ENCODE measurements around the gene ARSB.

The ARSB gene

DNA sequence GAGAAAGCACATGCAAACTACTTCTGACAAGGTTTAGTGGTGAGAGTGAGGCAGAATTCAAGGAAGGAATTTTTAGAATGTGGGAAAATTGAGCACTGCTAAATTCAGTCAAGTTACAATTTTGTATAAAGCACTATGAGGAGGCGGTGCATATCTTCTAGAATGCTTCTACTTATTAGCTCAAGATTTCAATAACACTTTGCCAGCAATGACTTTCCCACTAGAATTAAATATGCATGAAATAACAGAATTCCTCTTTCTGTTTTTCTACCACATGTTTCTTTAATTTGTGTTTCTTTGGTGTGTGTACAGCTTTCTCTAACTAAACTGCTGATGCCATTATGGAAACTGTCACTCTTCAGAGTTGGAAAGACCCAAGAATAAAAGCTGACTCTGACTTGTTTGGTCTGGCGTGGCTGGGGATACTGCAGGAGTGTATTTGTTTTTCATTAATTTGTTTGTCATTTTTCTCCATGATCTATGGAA, 163.5 kb downstream of the ARSB start:
- Histone ChIP-seq H2AFZ (ENCODE audit: low read depth, low read length) (no peak overlapping the region), H3K4me3 (ENCODE audit: low read length) (no peak overlapping the region), H3K9ac (ENCODE audit: low read length) (no peak overlapping the region), H3K27ac (ENCODE audit: low read length) (no peak overlapping the region), H4K20me1 (ENCODE audit: insufficient read depth, low read length) (no peaks in the 10 kb centered on the region), H3K9me3 (ENCODE audit: insufficient read depth, low read length) (no peaks in the 10 kb centered on the region), H3K4me1 (ENCODE audit: low read length) (peaks cover 5% of the 10 kb centered on the region), H3K79me2 (ENCODE audit: low read length) (no peaks in the 10 kb centered on the region), H3K36me3 (replicated peaks; ENCODE audit: low read depth, low read length) (no peaks in the 10 kb centered on the region), H3K27me3 (ENCODE audit: low read depth, low read length) (no peaks in the 10 kb centered on the region), H3K4me2 (ENCODE audit: low read length) (no peak overlapping the region)
- no peak for TF ChIP-seq EZH2phosphoT487 (IDR thresholded peaks at IDR 0.05; ENCODE audit: low read depth)
- TF ChIP-seq, protein P1, sequence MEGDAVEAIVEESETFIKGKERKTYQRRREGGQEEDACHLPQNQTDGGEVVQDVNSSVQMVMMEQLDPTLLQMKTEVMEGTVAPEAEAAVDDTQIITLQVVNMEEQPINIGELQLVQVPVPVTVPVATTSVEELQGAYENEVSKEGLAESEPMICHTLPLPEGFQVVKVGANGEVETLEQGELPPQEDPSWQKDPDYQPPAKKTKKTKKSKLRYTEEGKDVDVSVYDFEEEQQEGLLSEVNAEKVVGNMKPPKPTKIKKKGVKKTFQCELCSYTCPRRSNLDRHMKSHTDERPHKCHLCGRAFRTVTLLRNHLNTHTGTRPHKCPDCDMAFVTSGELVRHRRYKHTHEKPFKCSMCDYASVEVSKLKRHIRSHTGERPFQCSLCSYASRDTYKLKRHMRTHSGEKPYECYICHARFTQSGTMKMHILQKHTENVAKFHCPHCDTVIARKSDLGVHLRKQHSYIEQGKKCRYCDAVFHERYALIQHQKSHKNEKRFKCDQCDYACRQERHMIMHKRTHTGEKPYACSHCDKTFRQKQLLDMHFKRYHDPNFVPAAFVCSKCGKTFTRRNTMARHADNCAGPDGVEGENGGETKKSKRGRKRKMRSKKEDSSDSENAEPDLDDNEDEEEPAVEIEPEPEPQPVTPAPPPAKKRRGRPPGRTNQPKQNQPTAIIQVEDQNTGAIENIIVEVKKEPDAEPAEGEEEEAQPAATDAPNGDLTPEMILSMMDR (IDR thresholded peaks at IDR 0.05; ENCODE audit: low read depth, low read length), result no peak

DNA sequence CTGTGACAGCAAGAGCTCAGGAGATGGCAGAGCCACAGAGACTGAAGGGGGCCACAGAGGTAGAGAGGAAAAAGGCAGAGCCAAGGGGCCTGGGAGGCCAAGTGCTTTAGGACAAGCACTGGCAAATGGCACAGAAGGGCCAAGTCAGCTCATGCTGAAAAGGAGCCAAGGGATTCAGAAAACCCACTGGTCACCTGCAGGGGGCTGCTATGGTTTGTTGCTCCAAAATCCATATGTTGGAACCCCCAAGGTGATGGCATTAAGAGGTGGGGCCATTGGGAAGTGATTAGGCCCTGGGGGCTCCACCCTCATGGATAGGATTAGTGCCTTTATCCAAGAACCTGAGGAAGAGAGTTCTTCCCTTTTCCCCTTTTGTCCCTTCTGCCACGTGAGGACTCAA, 165.4 kb downstream of the ARSB start:
- no peaks in the 10 kb centered on the region for H3K9me3 ChIP-seq (ENCODE audit: insufficient read depth, low read length)
- H3K36me3 ChIP-seq (replicated peaks; ENCODE audit: low read depth, low read length), result no peaks in the 10 kb centered on the region
- no peak overlapping the region for H3K4me2 ChIP-seq (ENCODE audit: low read length)
- no peak for TF ChIP-seq EZH2phosphoT487 (IDR thresholded peaks at IDR 0.05; ENCODE audit: low read depth)
- TF ChIP-seq, protein P1 (IDR thresholded peaks at IDR 0.05; ENCODE audit: low read depth, low read length), result no peak
- no peaks in the 10 kb centered on the region for H4K20me1 ChIP-seq (ENCODE audit: insufficient read depth, low read length)
- no peak overlapping the region for H2AFZ ChIP-seq (ENCODE audit: low read depth, low read length)
- H3K9ac ChIP-seq (ENCODE audit: low read length), result no peak overlapping the region
- H3K4me3 ChIP-seq (ENCODE audit: low read length), result no peak overlapping the region
- no peaks in the 10 kb centered on the region for H3K27me3 ChIP-seq (ENCODE audit: low read depth, low read length)
- no peak overlapping the region for H3K27ac ChIP-seq (ENCODE audit: low read length)
- no peaks in the 10 kb centered on the region for H3K4me1 ChIP-seq (ENCODE audit: low read length)
- H3K79me2 ChIP-seq (ENCODE audit: low read length), result no peaks in the 10 kb centered on the region

DNA sequence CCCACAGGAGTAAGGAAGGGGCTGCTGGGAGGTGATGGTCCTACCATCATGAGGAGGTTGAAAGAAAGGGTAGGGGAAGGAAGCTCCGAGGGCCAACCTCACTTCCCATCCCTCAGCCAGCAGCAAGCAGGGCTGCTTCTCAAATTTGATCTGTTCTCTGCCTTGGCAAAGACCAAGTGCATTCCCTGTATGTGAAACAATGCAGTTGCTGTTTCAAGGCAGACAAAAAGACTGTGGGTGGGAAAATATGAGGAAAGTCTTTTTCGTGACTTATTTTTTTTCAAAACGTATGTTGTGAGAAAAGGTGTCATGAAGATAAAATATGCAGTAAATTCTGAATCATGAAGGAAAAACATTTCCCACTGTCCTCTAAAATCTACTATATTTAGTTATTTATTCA, 165.9 kb downstream of the ARSB start:
- TF ChIP-seq, protein P1 (IDR thresholded peaks at IDR 0.05; ENCODE audit: low read depth, low read length), result no peak
- no peak for TF ChIP-seq EZH2phosphoT487 (IDR thresholded peaks at IDR 0.05; ENCODE audit: low read depth)
- H3K36me3 ChIP-seq (replicated peaks; ENCODE audit: low read depth, low read length), result no peaks in the 10 kb centered on the region
- H3K27ac ChIP-seq (ENCODE audit: low read length), result no peak overlapping the region
- no peak overlapping the region for H3K4me2 ChIP-seq (ENCODE audit: low read length)
- no peak overlapping the region for H3K9ac ChIP-seq (ENCODE audit: low read length)
- no peak overlapping the region for H2AFZ ChIP-seq (ENCODE audit: low read depth, low read length)
- no peaks in the 10 kb centered on the region for H4K20me1 ChIP-seq (ENCODE audit: insufficient read depth, low read length)
- H3K79me2 ChIP-seq (ENCODE audit: low read length), result no peaks in the 10 kb centered on the region
- no peak overlapping the region for H3K4me3 ChIP-seq (ENCODE audit: low read length)
- H3K27me3 ChIP-seq (ENCODE audit: low read depth, low read length), result no peaks in the 10 kb centered on the region
- H3K9me3 ChIP-seq (ENCODE audit: insufficient read depth, low read length), result no peaks in the 10 kb centered on the region
- no peaks in the 10 kb centered on the region for H3K4me1 ChIP-seq (ENCODE audit: low read length)

DNA sequence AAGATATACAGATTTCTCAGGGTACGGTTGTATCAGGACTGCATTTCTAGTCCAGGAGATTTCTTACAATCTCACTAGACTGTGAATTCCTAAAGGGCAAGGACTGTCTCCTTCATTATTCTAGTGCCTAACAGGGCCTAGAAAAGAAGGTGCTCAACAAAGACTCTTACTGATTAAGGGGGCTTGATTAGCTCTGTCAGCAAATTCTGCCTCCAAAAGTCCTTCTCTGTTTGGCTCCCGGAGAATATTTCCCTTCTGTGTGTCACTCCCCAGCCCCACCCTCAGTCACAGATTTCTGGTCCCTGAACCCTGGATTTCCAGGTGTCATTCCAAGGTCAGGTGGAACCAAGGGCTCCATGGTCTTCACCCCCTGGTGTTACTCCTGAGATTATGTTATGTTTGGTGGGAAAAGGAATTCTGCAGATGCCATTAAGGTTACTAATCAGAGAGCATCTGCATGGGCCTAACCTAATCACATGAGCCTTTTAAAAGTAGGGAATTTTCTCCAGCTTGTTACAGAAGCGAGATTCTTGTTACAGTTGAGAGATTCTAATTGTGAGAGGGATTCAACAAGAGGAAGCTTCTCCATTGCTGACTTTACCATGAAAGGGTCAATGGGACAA, 168.9 kb downstream of the ARSB start:
- no peaks in the 10 kb centered on the region for H3K27me3 ChIP-seq (ENCODE audit: low read depth, low read length)
- H3K4me2 ChIP-seq (ENCODE audit: low read length), result no peak overlapping the region
- no peaks in the 10 kb centered on the region for H4K20me1 ChIP-seq (ENCODE audit: insufficient read depth, low read length)
- no peaks in the 10 kb centered on the region for H3K9me3 ChIP-seq (ENCODE audit: insufficient read depth, low read length)
- H3K27ac ChIP-seq (ENCODE audit: low read length), result no peak overlapping the region
- H3K79me2 ChIP-seq (ENCODE audit: low read length), result no peaks in the 10 kb centered on the region
- H3K4me3 ChIP-seq (ENCODE audit: low read length), result no peak overlapping the region
- TF ChIP-seq, protein P1 (IDR thresholded peaks at IDR 0.05; ENCODE audit: low read depth, low read length), result no peak
- TF ChIP-seq EZH2phosphoT487 (IDR thresholded peaks at IDR 0.05; ENCODE audit: low read depth), result no peak
- no peak overlapping the region for H3K9ac ChIP-seq (ENCODE audit: low read length)
- H3K36me3 ChIP-seq (replicated peaks; ENCODE audit: low read depth, low read length), result no peaks in the 10 kb centered on the region
- H3K4me1 ChIP-seq (ENCODE audit: low read length), result no peaks in the 10 kb centered on the region
- no peak overlapping the region for H2AFZ ChIP-seq (ENCODE audit: low read depth, low read length)
